LHCN-M2 (cell line): ENCODE data around the gene CATSPER3. TPM values are rescaled to one million over a fixed set of nuclear protein-coding genes. Genes with fewer than 3 reads are reported as not detected.

Source experiments
- DNase-seq: peaks from one replicate; pipeline ENCODE4 v3.0.0-alpha.2; 2012; ENCODE audit warnings: low read depth
- polyA plus RNA-seq: library from polyadenylated mRNA; unstranded; fragments of >200 nt; gene quantifications from one replicate; pipeline ENCODE4 v1.2.1, GENCODE V29; 2012; ENCODE audit warnings: missing spikeins
- total RNA-seq: library from RNA; depleted of rRNA; stranded (reverse); fragments of >200 nt; gene quantifications from 2 replicates; pipeline ENCODE4 v1.2.3, GENCODE V29; 2014; rRNA removed

The CATSPER3 gene
- 0.11 TPM in 1 of 2 replicates, not detected in the other for total RNA-seq
- 0.27 TPM for polyA plus RNA-seq

DNA sequence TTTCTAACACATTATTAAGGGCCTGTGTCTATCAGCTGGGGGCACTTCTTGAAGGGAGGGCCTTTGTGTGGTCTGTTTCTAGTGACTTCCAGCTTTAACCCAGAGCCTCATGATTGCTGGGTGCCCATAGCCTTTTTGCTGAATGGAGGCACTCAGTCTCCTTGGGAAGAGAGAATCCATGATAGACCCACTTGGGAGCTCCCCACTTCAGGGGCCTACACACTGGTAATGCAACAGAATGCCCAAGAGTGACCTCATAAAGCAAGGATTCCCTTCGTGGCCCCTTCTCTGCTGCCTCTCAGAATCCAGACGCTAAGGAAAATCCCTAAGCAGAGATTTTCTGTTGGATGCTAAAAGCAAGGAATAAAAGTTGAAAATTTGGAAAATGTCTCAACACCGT is at the start of gene CATSPER3:
Gene CATSPER3 (plus strand): TSS at position 301 of the 400 bp plus-strand sequence. CDS start 85 bp downstream, at position 386.
- DNase-seq, result no peak

DNA sequence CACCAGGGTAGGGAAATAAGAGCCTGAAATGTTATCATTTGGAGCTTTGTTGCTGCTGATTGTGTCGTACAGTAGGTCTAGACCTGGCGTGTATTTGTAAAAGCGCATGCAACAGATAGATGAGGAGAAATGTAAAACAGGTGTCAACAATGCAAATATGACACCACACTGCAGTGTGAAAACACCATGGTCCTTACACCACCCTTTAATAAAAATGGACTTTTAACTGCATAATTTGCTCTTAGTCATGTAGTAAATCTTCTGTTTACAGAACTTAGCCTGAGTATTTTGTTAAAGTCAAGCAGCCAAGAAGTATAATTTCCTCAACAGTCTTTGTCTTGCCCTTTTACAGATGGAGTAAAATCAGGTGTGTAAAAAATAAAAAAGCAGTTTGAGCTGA is 48.8 kb upstream of the CATSPER3 start:
- no peak for DNase-seq

DNA sequence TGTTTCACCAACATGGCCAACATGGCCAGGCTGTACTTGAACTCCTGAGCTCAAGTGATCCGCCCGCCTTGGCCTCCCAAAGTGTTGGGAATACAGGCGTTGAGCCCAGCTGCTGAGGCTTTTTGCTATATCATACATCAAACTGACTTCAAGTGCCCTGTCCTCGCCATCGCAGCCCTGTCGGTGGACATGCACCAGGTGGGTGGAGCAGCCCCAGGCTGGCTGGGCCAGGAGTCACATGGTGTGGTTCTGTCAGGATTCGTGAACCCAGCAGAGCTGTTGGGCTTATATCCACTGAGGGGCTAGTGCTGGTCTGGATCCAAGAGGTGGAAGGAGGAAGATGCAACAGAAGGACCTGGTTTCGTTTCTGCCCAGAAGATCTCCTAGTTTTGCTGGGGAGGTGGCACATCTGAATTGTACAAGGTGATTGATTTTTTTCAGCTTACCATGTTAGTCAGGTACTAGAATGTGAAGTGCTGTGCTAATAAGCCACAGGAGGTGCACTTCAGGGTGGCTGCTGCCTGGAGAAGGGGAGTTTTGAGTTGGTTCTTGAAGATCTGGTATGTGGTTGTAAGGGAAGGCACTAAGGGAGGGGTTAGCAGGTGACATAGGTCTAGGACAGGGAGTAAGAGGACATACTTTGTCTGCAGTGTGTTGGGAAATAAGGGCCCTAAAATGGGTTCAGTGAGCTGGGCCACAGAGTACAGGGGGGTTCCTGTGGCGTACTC is 46.7 kb upstream of the CATSPER3 start:
- DNase-seq, result no peak

- no peak for DNase-seq
Measured at GRCh38 chr5:134932508-134932907, 35.2 kb upstream of the CATSPER3 start.

DNA sequence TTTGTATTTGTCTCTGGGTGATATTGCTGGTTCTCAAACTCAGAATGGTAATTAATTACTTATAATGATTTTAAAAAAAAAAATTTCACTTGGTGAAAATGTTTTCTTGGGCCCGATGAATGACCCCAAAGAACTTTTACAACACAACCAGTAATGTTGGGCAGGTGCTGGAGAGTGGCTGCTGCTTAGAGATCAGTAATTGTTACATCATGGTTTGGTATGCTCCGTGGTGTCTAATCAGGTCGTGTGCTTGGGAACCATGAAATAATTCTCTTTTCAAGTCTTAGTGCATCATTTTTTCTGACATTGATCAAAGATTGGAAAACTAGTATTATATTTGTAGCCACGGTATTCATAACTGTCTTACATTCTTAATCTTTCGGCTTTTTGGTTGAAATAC is 33.5 kb upstream of the CATSPER3 start:
- DNase-seq, result no peak

DNA sequence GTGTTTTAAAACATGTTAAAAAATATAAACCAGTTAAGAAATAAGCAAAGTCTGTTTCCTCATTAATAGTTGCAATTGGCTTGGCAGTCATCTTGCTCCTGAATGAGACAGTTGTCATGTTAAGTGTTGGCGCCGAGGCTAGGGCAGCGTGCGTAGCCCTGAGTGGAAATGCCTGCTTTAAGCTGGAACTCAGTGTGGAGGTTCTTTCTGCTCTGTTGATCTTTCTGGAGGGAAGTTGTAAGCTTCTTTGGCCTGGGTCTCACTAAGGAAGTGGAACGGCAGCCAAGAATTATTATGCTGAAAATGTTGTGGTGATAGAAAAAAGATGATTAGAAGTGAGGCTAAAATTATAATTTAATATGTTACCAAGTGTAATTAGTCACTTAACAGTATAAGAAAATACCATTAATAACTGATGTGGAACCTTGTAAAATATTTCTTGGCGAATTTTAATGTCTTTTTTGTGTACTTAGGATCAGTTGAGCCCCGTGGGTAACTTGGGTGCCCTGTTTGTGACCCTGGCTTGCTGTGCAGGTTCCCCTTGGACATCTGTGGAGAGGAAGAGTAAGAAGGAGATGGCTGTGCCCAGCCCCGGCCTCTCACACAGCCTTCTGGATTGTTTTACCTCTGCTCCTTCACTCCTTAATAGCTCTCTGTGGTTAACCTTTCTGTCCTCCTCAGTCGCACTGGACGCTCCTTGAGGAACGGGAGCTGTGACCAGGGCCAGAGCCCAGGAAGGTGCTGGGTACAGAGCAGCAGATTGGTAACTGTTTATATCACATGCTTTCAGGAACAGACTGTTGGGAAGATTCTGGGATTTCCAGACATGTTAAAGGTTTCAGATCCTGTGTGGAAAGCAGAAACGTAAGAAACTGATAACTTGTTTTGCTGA is 31.8 kb upstream of the CATSPER3 start:
- no peak for DNase-seq

GRCh38 chr5:134937526-134937925 is 30.2 kb upstream of the CATSPER3 start:
- no peak for DNase-seq

DNA sequence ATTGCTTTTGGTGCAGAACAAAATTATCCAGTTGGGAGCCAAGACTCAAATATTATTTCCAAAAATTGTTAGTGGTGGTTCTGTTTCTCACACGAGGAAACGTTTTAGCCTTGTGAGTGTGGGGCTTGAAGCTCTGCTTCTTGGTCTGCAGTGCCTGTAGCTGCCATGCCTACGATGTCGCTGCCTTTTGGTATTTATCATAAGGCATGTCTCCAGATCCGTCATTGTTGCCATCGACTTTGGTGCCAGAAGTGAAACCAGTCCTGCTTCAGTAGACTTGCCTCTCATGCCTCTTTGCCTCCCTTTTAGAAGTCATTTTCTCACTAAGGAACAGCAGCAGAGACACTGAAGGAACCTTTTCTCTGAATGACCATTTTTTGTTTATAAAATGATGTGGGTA is 29.7 kb upstream of the CATSPER3 start:
- no peak for DNase-seq

DNA sequence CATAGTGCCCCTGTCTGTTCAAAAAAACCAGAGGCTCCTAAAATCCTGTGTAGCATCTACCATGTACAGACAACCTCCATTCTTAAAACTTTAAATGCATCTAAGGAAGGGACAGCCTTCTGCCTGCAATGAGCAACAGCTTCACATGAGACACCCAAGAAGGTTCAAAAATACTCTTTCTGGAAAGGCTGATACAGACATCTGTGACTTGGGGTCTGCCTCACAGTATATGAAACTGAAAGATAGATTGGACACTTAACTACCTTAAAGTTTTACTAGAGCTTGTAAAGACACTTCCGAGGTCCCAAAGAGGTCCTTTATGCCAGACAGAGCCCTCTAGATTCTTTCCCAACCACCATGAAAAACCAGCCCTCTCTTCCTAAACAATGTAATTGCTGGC is 28.2 kb upstream of the CATSPER3 start:
- DNase-seq, result no peak

GRCh38 chr5:134943547-134943946 is 24.2 kb upstream of the CATSPER3 start:
- DNase-seq, result no peak

- DNase-seq, result no peak
Measured at GRCh38 chr5:134944630-134945029, 23.1 kb upstream of the CATSPER3 start.

DNA sequence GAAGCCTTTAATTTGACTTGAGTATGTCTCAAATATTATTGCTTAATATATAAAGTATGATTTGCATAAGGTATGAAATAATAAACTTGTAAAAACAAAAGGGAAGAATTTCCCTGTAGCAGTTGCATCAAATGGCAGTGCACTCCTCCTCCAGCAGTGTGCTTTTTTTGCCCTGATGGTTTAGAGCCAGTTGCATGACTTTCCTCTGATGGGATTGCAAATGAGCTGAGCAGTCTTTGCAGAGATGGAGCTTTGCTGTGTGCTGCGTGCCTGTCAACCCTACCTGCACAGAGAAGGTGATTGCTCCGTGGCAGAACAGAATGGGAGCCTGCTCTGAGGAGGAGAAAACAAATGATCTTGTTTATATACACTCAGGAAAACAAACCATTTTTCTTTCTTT is 22.7 kb upstream of the CATSPER3 start:
- DNase-seq, result no peak

- DNase-seq, result peak; percentile 3
Measured at GRCh38 chr5:134948911-134949310, 18.8 kb upstream of the CATSPER3 start.

DNA sequence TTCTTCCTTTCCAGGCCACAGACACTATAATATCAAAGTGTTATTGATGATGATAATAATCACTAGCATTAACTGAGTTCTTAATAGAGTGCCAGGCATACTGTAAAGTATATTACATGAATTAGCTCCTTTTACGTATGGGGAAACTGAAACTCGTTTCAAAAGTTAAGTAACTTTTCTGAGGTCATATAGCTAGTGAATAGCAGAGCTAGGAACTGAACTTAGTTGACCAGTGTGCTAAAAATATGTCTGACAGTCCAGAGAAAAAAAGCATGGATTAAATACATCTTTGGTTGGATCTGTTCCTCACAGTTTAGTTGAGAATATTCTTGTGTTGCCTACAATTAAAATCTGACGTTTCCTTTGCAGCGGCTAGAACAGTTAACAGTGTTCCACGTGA is 18.4 kb upstream of the CATSPER3 start:
- DNase-seq, result no peak

- DNase-seq, result no peak
Measured at GRCh38 chr5:134957920-134958608, 9.6 kb upstream of the CATSPER3 start.

- DNase-seq, result no peak
Measured at GRCh38 chr5:134958755-134959154, 9.0 kb upstream of the CATSPER3 start.

DNA sequence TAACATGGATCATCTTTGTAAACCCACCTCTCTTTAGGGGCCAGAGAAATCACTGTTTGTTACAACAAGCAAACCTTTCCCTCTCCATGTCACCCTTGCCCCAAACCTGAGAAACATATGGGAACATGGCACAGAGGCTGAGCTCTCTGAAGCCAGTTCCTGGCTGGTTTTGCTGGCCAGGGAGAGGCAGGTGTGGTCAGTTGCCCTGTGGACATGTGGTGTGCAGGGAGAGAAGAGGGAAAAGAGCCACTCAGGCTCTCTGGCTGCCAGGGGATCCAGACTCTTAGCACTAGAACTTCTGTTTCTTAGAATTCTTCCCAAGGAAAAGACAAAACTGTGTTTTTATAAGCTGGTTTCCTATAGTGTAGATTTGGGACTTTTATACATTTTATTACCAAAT is 4.6 kb upstream of the CATSPER3 start:
- DNase-seq, result no peak

- DNase-seq, result no peak
Measured at GRCh38 chr5:134964359-134965270, 3.1 kb upstream of the CATSPER3 start.

DNA sequence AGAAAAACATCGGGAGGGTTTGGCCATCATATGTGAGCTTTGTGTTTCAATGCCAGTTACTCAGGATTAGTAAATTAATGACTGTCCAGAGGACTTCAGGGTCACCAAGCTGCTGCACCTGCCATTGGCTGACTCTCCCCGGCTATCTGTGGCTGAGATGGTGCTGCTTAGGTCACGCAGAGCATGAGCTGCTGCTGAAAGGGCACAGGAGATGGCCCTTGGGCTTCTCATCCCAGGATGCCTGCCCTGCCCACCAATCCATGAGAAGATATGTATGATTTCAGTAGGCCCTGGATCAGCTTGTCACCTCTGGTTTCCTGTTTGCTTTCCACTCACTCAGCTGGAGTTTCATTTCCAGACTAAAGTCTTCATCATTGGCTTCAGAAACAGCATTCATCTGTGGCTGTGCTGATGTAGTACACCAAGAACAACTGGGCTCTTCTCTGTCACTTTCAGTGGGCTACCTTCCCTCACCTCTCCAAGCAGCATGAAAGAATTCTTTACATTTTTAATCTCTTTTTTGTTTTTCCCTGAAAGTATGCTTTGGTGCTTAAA is 2.4 kb upstream of the CATSPER3 start:
- no peak for DNase-seq

DNA sequence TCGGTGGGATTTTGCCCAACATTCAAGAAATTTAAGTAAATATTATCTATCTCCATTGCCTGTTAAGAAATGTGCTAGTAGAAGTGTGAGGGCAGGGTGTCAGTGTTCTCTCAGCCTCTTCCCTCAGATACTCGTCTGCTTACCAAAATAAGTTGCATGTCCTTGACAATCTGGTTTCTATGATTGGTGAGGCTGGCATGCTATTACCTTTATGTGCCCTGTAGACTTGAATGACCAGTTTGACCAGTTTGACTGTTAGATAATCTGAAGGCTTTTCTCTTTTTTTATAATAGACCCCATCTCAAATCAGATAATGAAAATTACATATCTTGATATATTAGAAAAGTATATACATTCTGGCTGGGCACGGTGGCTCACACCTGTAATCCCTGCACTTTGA is 348 bp downstream of the CATSPER3 start:
- no peak for DNase-seq

GRCh38 chr5:134969166-134969565 is 1.5 kb downstream of the CATSPER3 start:
- DNase-seq, result no peak
